ENCODE measurements around the gene AMH. TPM values are rescaled to one million over a fixed set of nuclear protein-coding genes. Genes with fewer than 3 reads are reported as not detected.

The AMH gene
- polyA plus RNA-seq, 2 of the 4 experiments (the other 2 are of a cell fraction), result 3.0 to 12.0 TPM

DNA sequence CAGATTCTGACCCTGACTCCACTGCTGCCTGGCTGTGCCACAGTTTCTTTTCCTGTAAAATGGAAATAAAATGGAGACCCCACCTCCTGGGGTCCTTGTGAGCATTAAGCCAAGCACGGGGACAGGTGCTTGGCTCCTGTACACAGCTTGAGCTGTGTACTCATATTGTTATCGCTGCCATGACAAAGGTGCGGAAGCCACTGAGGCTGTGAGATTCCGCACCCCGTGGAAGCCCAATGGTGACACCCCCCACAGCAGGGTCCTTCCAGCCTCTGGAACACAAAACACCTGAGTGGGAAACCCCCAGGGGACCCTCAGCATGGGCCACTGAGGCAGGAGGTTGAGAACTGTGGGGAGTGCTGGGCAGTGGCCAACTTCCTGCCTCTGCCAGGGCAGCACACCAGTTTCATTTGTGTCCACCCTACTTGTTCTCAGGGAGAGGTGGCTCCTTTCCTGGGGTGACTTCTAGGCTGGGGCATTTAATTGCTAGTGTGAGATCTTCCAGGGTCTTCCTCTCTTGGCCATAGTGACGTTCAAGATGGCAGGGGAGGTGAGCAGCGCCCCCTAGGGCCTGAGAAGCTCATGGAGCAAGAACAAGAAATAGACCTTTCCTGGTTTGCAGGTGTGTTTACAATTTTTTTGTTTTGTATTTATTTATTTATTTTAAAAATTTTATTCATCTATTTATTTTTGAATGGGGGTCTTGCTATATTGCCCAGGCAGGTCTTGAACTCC, 12.5 kb downstream of the AMH start:
- 56% methylated on average over 7 of the region's 7 CpGs for WGBS (ENCODE audit: missing lambda C conversion rate)
- DNase-seq (ENCODE audit: low read depth in 1 of 2, low spot score in 1 of 2) (peak in 1 of 2 experiments; percentile 56), ATAC-seq (no peak), FAIRE-seq (no peak)
- H3K4me1 ChIP-seq, result peaks cover 12% of the 10 kb centered on the region
- H3K9me3 ChIP-seq, result no peaks in the 10 kb centered on the region
- 0 out of 6 replicates have a peak overlapping the region, but pooled peaks of 1 of the 2 experiments have one; percentile 41 for H3K27ac ChIP-seq
- no peak for TF ChIP-seq HOXB5 (CRISPR knock-in tag; IDR thresholded peaks at IDR 0.05)
- no peak for TF ChIP-seq BHLHE40 (IDR thresholded peaks at IDR 0.05; ENCODE audit: low read depth, low read length)
- TF ChIP-seq, protein P1, sequence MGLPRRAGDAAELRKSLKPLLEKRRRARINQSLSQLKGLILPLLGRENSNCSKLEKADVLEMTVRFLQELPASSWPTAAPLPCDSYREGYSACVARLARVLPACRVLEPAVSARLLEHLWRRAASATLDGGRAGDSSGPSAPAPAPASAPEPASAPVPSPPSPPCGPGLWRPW (IDR thresholded peaks at IDR 0.05), result no peak
- TF ChIP-seq, protein P2, sequence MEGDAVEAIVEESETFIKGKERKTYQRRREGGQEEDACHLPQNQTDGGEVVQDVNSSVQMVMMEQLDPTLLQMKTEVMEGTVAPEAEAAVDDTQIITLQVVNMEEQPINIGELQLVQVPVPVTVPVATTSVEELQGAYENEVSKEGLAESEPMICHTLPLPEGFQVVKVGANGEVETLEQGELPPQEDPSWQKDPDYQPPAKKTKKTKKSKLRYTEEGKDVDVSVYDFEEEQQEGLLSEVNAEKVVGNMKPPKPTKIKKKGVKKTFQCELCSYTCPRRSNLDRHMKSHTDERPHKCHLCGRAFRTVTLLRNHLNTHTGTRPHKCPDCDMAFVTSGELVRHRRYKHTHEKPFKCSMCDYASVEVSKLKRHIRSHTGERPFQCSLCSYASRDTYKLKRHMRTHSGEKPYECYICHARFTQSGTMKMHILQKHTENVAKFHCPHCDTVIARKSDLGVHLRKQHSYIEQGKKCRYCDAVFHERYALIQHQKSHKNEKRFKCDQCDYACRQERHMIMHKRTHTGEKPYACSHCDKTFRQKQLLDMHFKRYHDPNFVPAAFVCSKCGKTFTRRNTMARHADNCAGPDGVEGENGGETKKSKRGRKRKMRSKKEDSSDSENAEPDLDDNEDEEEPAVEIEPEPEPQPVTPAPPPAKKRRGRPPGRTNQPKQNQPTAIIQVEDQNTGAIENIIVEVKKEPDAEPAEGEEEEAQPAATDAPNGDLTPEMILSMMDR (IDR thresholded peaks at IDR 0.05), result peak; percentile 45
- TF ChIP-seq, protein P3, sequence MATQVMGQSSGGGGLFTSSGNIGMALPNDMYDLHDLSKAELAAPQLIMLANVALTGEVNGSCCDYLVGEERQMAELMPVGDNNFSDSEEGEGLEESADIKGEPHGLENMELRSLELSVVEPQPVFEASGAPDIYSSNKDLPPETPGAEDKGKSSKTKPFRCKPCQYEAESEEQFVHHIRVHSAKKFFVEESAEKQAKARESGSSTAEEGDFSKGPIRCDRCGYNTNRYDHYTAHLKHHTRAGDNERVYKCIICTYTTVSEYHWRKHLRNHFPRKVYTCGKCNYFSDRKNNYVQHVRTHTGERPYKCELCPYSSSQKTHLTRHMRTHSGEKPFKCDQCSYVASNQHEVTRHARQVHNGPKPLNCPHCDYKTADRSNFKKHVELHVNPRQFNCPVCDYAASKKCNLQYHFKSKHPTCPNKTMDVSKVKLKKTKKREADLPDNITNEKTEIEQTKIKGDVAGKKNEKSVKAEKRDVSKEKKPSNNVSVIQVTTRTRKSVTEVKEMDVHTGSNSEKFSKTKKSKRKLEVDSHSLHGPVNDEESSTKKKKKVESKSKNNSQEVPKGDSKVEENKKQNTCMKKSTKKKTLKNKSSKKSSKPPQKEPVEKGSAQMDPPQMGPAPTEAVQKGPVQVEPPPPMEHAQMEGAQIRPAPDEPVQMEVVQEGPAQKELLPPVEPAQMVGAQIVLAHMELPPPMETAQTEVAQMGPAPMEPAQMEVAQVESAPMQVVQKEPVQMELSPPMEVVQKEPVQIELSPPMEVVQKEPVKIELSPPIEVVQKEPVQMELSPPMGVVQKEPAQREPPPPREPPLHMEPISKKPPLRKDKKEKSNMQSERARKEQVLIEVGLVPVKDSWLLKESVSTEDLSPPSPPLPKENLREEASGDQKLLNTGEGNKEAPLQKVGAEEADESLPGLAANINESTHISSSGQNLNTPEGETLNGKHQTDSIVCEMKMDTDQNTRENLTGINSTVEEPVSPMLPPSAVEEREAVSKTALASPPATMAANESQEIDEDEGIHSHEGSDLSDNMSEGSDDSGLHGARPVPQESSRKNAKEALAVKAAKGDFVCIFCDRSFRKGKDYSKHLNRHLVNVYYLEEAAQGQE (IDR thresholded peaks at IDR 0.05), result no peak
- no peak for TF ChIP-seq ZC3H11A (IDR thresholded peaks at IDR 0.05)
- TF ChIP-seq RAD21 (conservative IDR thresholded peaks at IDR 0.05 in 1 of 2, IDR thresholded peaks at IDR 0.05 in 1 of 2), result peak in 1 of 2 experiments; percentile 28; a peak in 1 of 5 replicates
- TF ChIP-seq KDM1A (IDR thresholded peaks at IDR 0.05; ENCODE audit: low read depth), result no peak
- TF ChIP-seq GATA3 (IDR thresholded peaks at IDR 0.05; ENCODE audit: borderline replicate concordance), result no peak
- TF ChIP-seq, protein P4, sequence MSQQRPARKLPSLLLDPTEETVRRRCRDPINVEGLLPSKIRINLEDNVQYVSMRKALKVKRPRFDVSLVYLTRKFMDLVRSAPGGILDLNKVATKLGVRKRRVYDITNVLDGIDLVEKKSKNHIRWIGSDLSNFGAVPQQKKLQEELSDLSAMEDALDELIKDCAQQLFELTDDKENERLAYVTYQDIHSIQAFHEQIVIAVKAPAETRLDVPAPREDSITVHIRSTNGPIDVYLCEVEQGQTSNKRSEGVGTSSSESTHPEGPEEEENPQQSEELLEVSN (IDR thresholded peaks at IDR 0.05; ENCODE audit: borderline replicate concordance, low read depth), result no peak
- no peak overlapping the region for H3K4me3 ChIP-seq
- H3K4me2 ChIP-seq, result no peak overlapping the region
- POLR2A ChIA-PET, result no interaction called here
- CTCF ChIA-PET, result interaction anchor here (0.7 to 5.1 kb wide), 10 partner anchors 9 to 136 kb away, joined by 3 to 25 read pairs (median 4); partner anchors contain the start of gene PLEKHJ1

GRCh38 chr19:2266183-2266993, 17.3 kb downstream of the AMH start:
- 75% methylated on average over 14 of the region's 18 CpGs for WGBS (ENCODE audit: missing lambda C conversion rate)
- ChIA-PET POLR2A (no interaction called here), CTCF (interaction anchor here (1.6 kb wide), 1 partner anchor 31 kb away, joined by 5 read pairs; the partner anchor contains the start of gene PLEKHJ1)
- ATAC-seq (peak in 1 of 2 experiments; percentile 19; a peak in 2 of 6 replicates), FAIRE-seq (no peak), DNase-seq (ENCODE audit: low read depth in 1 of 2, low spot score in 1 of 2) (no peak)
- TF ChIP-seq MAX (IDR thresholded peaks at IDR 0.05) (peak; percentile 43; the same call in 1 of the 2 replicates), KDM5A (IDR thresholded peaks at IDR 0.05) (no peak)
- Histone ChIP-seq H3K4me1 (peaks cover 8% of the 10 kb centered on the region), H3K4me2 (0 out of 3 replicates have a peak overlapping the region, but pooled peaks have one; percentile 7), H3K9me3 (no peaks in the 10 kb centered on the region), H3K27ac (peak overlapping the region; percentile 53 to 59; a peak in 5 of 6 replicates), H3K4me3 (no peak overlapping the region)

Measured in A549 (cell line).